Ramos (cell line): ENCODE measurements around the gene SNX14.

Experiments
- in situ Hi-C: fragments of 300-500 bp; cut with MboI; formaldehyde crosslinking; loops from one replicate; pipeline ENCODE4 v1.14.3; 2022; ENCODE audit warnings: low sequenced_read_pairs; ENCODE audit not compliant: unreplicated experiment

The SNX14 gene

GRCh38 chr6:85470023-85470410 lies 123.6 kb downstream of the SNX14 start:
- in situ Hi-C loops, result no loop called here

- in situ Hi-C loops, result no loop called here
Observed at GRCh38 chr6:85469276-85470022, 124.2 kb downstream of the SNX14 start.

DNA sequence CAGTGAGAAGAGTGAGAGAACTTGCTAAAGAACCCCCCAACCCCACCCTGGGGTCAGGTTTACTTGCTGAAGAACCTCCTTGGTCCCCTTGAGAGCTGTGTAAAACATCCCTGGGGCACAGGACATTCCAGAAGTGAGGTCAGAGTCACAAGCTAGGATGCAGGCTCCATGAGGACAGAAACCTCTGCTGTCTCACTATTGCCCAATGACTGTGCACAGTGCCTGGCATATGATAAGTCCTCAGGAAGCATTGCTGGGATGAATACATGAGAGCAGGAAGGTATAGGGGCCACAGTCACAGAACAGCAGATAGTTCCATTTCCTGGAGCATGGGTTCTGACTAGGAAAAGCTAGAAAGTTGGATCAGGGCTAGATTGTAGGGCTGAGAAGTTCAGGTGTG lies 125.3 kb downstream of the SNX14 start:
- in situ Hi-C loops, result no loop called here

DNA sequence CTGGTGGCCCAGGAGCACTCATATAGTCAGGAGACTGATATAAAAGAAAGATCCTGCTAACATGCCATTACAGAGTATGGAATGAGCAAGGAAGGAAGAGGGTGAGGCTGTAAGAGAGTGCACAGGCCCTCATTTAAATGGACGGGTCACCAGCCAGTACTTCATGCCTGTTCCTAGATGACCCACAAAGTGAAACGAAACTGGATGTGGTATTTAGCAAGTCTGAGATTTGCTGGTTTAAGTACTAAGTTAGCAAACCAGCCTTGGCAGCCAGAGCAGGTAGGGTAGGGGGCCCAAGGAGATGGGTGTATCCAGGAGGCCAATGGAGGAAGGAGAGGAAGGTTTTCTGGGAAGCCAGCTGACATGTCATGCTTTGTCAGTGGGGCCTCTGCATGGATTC lies 127.9 kb downstream of the SNX14 start:
- in situ Hi-C loops, result no loop called here

DNA sequence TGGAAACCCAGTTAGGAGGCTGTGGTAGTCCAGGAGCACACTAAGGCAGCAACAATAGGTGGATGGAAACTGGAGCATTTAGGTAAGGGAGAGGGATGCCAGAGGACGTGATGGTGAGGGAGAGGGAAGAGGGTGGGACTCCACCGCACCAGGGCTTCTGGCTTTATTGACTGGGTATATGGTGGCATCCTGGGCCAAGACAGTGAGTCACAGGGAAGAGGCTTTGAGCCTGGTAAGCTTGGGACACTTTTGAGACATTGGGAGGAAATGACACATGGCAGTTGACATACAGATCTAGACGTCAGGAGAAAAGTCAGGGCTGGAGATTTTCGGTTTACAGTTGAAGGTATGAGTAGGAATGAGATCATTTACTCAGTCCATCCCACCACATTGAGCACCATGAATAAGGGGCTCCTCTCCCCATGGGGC lies 128.9 kb downstream of the SNX14 start:
- in situ Hi-C loops, result no loop called here

DNA sequence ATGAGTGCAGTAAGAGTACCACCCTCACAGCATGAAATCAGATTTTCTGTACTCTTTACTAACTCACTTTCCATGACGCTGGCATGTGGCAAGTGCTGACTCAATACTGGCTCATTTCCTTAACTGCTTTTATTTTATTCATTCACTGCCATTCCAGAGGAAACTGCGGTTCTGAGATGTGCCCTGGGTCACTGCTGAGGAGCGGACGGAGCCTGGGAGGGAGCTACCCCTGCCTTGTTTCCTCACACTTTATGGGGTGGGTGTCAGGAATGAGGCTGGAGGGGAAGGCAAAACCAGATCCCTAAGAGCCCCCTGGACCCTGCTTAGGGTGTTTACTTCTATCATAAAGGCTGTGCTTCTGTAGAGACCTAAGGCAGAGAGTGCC lies 129.4 kb downstream of the SNX14 start:
- in situ Hi-C loops, result no loop called here

GRCh38 chr6:85463621-85464259 lies 129.9 kb downstream of the SNX14 start:
- in situ Hi-C loops, result no loop called here

- in situ Hi-C loops, result no loop called here
Observed at GRCh38 chr6:85462673-85463072, 131.0 kb downstream of the SNX14 start.

DNA sequence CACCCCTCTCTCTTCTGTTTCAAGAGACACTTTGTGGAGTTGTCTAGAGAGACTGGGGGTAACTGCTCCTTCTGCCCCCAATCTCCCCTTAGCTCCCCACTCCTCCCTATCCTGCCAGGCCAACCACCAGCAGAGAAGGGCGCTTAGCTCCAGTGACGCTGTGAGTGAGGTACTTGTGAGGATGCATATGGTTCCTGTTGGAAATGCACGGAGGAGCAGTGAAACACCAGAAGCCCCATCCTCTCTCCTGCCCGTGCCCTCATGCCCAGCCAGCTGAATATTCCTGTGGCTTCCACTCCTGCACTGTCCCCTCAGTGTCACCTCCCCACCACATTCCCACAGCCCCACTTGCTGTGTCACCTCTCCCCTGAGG lies 131.9 kb downstream of the SNX14 start:
- in situ Hi-C loops, result no loop called here

- in situ Hi-C loops, result no loop called here
Observed at GRCh38 chr6:85460921-85461797, 132.5 kb downstream of the SNX14 start.

DNA sequence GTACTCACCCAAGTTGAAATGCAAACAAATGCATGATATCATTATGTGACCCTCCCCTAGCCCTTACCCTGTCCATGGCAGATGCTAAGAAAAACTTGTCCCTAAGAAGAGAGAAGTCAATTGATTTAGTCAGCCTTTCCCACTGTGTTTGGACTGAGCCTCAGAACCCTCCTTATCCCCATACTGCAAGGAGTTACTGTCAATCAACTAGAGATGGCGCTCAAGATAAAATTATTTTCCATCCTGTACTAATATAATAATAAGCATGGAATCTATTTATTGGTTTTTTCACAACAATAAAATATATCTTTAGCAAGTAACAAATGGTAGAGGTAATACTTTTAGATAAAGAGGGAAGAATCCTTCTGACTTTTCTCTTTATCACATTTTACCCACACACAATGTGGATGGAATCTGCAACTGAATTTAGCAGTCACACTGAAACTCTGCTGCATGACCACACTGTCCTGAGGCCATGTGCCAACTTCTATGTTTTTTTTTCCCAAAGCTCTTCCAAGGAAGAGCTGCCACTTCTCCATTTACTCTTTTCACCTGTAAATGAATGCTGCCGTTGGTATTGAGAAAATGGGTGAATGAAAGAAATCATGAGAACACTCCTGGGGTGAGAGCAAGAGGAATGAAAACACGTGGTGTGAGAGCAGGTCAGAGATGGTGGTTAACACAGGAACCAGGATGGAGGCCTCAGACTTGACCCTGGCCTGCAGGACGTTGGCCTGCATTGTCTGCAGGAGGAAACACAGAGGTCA lies 133.3 kb downstream of the SNX14 start:
- in situ Hi-C loops, result no loop called here

DNA sequence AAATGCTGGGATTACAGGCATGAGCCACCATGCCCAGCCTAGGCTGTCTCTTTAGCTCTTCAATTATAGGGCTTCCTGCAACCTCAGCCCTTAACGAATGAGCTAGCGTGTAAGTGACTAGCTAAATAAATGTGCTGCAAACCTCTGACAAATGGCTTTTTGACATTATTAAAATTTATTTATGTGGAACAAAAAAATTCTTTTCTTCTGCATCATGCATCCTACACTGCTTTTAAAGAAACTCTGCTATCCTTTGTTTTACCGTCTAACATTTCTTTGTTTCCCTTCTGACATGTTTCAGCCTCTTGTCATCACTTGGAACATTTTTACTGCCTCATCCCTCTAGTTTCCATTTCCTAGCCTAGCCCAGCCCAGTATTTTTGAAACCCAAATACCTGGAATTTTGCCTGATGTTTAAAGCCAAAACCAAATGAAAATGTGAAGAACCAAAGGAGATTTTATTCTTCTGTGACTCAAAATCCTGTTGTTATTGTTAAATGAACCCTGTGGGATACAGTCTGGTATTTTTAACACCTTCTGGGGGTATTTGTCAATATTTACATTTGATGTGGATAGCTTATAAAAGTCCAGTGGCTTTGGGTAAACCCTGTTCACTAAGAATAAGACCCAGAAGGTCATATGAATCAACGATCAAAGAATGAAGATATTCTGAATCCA lies 134.3 kb downstream of the SNX14 start:
- in situ Hi-C loops, result no loop called here

DNA sequence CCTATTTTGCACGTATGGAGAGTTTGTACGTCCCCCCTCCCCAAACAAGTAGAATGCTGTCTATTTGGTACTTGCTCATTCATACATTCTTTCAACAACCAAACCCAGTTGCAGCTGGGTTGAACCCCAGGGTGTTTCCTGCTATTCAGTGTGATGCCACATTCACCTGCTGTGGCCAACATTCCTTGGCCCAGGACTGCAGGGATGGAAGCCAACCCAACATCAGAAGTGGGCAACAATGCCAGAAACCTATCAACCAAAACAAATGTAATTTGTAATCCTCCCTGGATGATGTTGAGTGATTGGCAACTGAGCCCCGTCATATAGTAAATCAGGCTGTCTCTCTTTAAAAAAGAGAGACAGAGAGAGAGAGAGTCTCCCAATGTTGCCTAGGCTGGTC lies 134.9 kb downstream of the SNX14 start:
- in situ Hi-C loops, result no loop called here

GRCh38 chr6:85458184-85458583 lies 135.5 kb downstream of the SNX14 start:
- in situ Hi-C loops, result no loop called here

DNA sequence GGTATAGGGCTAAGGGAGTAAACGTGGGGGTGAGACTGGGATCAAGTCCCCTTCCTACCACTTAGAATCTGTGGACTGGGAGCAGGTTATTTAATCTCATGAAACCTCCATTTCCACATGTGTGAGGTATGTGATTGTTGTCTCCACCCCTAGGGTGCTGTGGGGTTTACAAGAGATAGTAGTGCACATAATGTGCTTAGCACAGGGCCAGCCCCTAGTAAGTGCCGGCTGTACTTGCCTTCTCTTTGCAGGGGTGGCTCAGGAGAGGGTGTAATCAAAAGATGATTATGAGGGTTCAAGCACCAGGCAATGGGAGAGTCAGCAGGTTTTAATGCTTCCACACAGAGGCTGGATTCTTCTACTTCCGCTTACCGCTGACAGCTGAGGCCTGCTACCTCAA lies 136.9 kb downstream of the SNX14 start:
- in situ Hi-C loops, result no loop called here
